ENCODE results near the gene CCT7.
"Not testable (repeated sequence)": the region's sequence is repeated elsewhere in the genome, so short reads cannot be mapped to it uniquely, and the experiment has no call there.

The CCT7 gene

GRCh38 chr2:73258913-73259215 is 24.8 kb downstream of the CCT7 start:
- H3K4me3 ChIP-seq (ENCODE audit: low read depth, low read length): no peak overlapping the region
- no peak for DNase-seq (ENCODE audit: low read depth)
- TF ChIP-seq CTCF (IDR thresholded peaks at IDR 0.05; ENCODE audit: control insufficient read depth, extremely low read depth, insufficient read depth): no peak

- H3K4me3 ChIP-seq (ENCODE audit: low read depth, low read length): no peak overlapping the region
- no peak for TF ChIP-seq CTCF (IDR thresholded peaks at IDR 0.05; ENCODE audit: control insufficient read depth, extremely low read depth, insufficient read depth)
- DNase-seq (ENCODE audit: low read depth): no peak
Observed at GRCh38 chr2:73259276-73259675, 25.2 kb downstream of the CCT7 start.

- DNase-seq (ENCODE audit: low read depth): no peak
- H3K4me3 ChIP-seq (ENCODE audit: low read depth, low read length): no peak overlapping the region
- TF ChIP-seq CTCF (IDR thresholded peaks at IDR 0.05; ENCODE audit: control insufficient read depth, extremely low read depth, insufficient read depth): no peak
Observed at GRCh38 chr2:73259704-73260337, 25.7 kb downstream of the CCT7 start.

GRCh38 chr2:73260338-73260984 is 26.4 kb downstream of the CCT7 start:
- no peak overlapping the region for H3K4me3 ChIP-seq (ENCODE audit: low read depth, low read length)
- TF ChIP-seq CTCF (IDR thresholded peaks at IDR 0.05; ENCODE audit: control insufficient read depth, extremely low read depth, insufficient read depth): no peak
- no peak for DNase-seq (ENCODE audit: low read depth)

GRCh38 chr2:73262108-73262651 is 28.1 kb downstream of the CCT7 start:
- no peak overlapping the region for H3K4me3 ChIP-seq (ENCODE audit: low read depth, low read length)
- no peak for TF ChIP-seq CTCF (IDR thresholded peaks at IDR 0.05; ENCODE audit: control insufficient read depth, extremely low read depth, insufficient read depth)
- DNase-seq (ENCODE audit: low read depth): no peak

- H3K4me3 ChIP-seq (ENCODE audit: low read depth, low read length); DNase-seq (ENCODE audit: low read depth): not testable (repeated sequence)
Observed at GRCh38 chr2:73262691-73263429, 28.8 kb downstream of the CCT7 start.

- no peak for TF ChIP-seq CTCF (IDR thresholded peaks at IDR 0.05; ENCODE audit: control insufficient read depth, extremely low read depth, insufficient read depth)
- DNase-seq (ENCODE audit: low read depth): no peak
- H3K4me3 ChIP-seq (ENCODE audit: low read depth, low read length): no peak overlapping the region
Observed at GRCh38 chr2:73263540-73264331, 29.6 kb downstream of the CCT7 start.
